NCI-H460 (cell line): ENCODE measurements around the gene KANK3. TPM values are rescaled to one million over a fixed set of nuclear protein-coding genes. Genes with fewer than 3 reads are reported as not detected.
A peak's percentile ranks its signal among the peaks of the same experiment; 100 is the strongest.
"Not testable (repeated sequence)": the region's sequence is repeated elsewhere in the genome, so short reads cannot be mapped to it uniquely, and the experiment has no call there.

Experiments
- DNase-seq: peaks from one replicate; pipeline ENCODE4 v3.0.0-alpha.2; 2016; ENCODE audit warnings: low read depth; ENCODE audit errors: extremely low read depth
- total RNA-seq: library from RNA; depleted of rRNA; stranded (reverse); fragments of >200 nt; shearing (Covaris generic); gene quantifications from 2 replicates; pipeline ENCODE4 v1.2.3, GENCODE V29; 2014

Gene KANK3
- total RNA-seq, 1 experiment from 2014 or later, result 1.6 TPM

GRCh38 chr19:8320564-8321066 is 22.4 kb downstream of the KANK3 start:
- no peak for DNase-seq

- DNase-seq, result no peak
Measured at GRCh38 chr19:8319807-8320520, 23.1 kb downstream of the KANK3 start.

- DNase-seq, result not testable (repeated sequence)
Measured at GRCh38 chr19:8318835-8319234, 24.2 kb downstream of the KANK3 start.

- no peak for DNase-seq
Measured at GRCh38 chr19:8316351-8317125, 26.5 kb downstream of the KANK3 start.

- DNase-seq, result not testable (repeated sequence)
Measured at GRCh38 chr19:8314981-8315640, 28.0 kb downstream of the KANK3 start.

- DNase-seq, result no peak
Measured at GRCh38 chr19:8311461-8312260, 31.4 kb downstream of the KANK3 start.

GRCh38 chr19:8310342-8311055 is 32.6 kb downstream of the KANK3 start:
- DNase-seq, result no peak

GRCh38 chr19:8308891-8309291 is 34.2 kb downstream of the KANK3 start:
- DNase-seq, result no peak

GRCh38 chr19:8307965-8308866 is 34.8 kb downstream of the KANK3 start, which contains the start of gene CD320:
TSS of gene CD320 (minus strand) at chr19:8308358. CDS start at chr19:8308290, 68 bp downstream.
- peak; percentile 85 for DNase-seq

- DNase-seq, result no peak
Measured at GRCh38 chr19:8307400-8307964, 35.6 kb downstream of the KANK3 start.

- DNase-seq, result no peak
Measured at GRCh38 chr19:8306235-8307054, 36.6 kb downstream of the KANK3 start.

- no peak for DNase-seq
Measured at GRCh38 chr19:8305798-8306197, 37.3 kb downstream of the KANK3 start.

- DNase-seq, result no peak
Measured at GRCh38 chr19:8304841-8305621, 38.0 kb downstream of the KANK3 start.

- no peak for DNase-seq
Measured at GRCh38 chr19:8302734-8303133, 40.3 kb downstream of the KANK3 start.

GRCh38 chr19:8302357-8302691 is 40.7 kb downstream of the KANK3 start:
- no peak for DNase-seq

GRCh38 chr19:8291337-8291736 is 51.7 kb downstream of the KANK3 start:
- not testable (repeated sequence) for DNase-seq

- not testable (repeated sequence) for DNase-seq
Measured at GRCh38 chr19:8276508-8276907, 66.6 kb downstream of the KANK3 start.
